ENCODE results near the gene ATP6V0B.

ATP6V0B gene

DNA sequence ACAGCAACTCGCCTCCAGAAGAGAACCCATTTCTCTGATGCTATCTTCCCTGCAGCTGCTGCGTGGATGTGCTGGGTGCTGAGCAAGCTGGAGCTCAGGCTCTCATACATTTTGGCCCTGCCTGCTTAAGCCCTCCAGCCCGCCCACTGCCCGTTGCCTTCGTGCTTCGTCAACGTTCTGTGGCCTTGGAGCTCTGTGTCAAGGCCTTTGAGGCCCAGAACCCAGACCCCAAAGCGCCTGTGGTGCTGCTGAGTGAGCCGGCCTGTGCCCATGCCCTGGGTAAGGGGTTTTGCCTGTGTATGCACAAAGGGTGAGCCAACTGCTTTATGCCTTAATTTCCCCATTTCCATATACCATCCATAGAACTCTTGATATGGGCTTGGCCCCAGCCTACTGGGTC, 3.8 kb upstream of the ATP6V0B start:
- CTCF ChIA-PET: no interaction called here
- POLR2A ChIA-PET: interaction anchor here (0.6 kb wide), 1 partner anchor 35 kb away, joined by 3 read pairs; no protein-coding TSS in a partner anchor
- TF ChIP-seq, protein P1, sequence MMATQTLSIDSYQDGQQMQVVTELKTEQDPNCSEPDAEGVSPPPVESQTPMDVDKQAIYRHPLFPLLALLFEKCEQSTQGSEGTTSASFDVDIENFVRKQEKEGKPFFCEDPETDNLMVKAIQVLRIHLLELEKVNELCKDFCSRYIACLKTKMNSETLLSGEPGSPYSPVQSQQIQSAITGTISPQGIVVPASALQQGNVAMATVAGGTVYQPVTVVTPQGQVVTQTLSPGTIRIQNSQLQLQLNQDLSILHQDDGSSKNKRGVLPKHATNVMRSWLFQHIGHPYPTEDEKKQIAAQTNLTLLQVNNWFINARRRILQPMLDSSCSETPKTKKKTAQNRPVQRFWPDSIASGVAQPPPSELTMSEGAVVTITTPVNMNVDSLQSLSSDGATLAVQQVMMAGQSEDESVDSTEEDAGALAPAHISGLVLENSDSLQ (IDR thresholded peaks at IDR 0.05): no peak
- TF ChIP-seq TARDBP (IDR thresholded peaks at IDR 0.05) (no peak), ARNT (IDR thresholded peaks at IDR 0.05) (no peak), HDGF (IDR thresholded peaks at IDR 0.05; ENCODE audit: borderline replicate concordance) (no peak), FOXM1 (IDR thresholded peaks at IDR 0.05; ENCODE audit: borderline replicate concordance) (no peak), BHLHE40 (IDR thresholded peaks at IDR 0.05; ENCODE audit: borderline replicate concordance) (no peak), LEF1 (IDR thresholded peaks at IDR 0.05; ENCODE audit: borderline replicate concordance) (no peak), SP1 (IDR thresholded peaks at IDR 0.05) (no peak)
- no peak for DNase-seq (ENCODE audit: extremely low spot score)

DNA sequence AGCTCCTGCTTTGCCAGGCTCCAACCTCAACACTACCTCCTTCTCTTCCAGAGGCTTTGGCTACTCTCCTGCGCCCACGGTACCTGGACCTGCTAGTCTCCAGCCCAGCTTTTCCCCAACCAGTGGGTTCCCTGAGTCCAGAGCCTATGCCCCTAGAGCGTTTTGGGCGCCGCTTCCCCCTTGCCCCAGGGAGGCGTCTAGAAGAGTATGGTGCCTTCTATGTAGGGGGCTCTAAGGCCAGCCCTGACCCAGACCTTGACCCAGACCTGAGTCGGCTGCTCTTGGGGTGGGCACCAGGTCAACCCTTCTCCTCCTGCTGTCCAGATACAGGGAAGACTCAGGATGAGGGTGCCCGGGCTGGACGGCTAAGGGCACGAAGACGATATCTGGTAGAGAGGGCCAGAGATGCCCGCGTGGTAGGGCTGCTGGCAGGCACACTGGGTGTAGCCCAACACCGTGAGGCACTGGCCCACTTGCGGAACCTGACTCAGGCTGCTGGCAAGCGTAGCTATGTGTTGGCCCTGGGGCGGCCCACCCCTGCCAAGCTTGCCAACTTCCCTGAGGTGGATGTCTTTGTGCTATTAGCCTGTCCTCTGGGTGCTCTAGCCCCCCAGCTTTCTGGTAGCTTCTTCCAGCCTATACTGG, 3.3 kb upstream of the ATP6V0B start:
- POLR2A ChIA-PET: interaction anchor here (0.8 kb wide), 1 partner anchor 1125 kb away, joined by 3 read pairs; the partner anchor contains the start of gene ZNF691
- CTCF ChIA-PET: interaction anchor here (0.6 kb wide), 1 partner anchor 203 kb away, joined by 3 read pairs; no protein-coding TSS in a partner anchor
- DNase-seq (ENCODE audit: extremely low spot score): no peak
- no peak for TF ChIP-seq HDGF (IDR thresholded peaks at IDR 0.05; ENCODE audit: borderline replicate concordance)
- no peak for TF ChIP-seq SP1 (IDR thresholded peaks at IDR 0.05)
- no peak for TF ChIP-seq FOXA1 (IDR thresholded peaks at IDR 0.05)
- no peak for TF ChIP-seq L3MBTL2 (conservative IDR thresholded peaks at IDR 0.05)
- no peak for TF ChIP-seq FOXK2 (IDR thresholded peaks at IDR 0.05)
- TF ChIP-seq, protein P1 (IDR thresholded peaks at IDR 0.05): no peak
- TF ChIP-seq TARDBP (IDR thresholded peaks at IDR 0.05): no peak
- TF ChIP-seq CTBP1 (IDR thresholded peaks at IDR 0.05; ENCODE audit: borderline replicate concordance): no peak

- CTCF ChIA-PET: interaction anchor here (1.0 to 1.1 kb wide), 2 partner anchors 28 to 211 kb away, joined by 4 to 5 read pairs; no protein-coding TSS in a partner anchor
- POLR2A ChIA-PET: interaction anchor here (0.7 to 3.5 kb wide), 9 partner anchors 8 to 267 kb away, joined by 3 to 25 read pairs (median 5); partner anchors contain the start of genes IPO13 and ST3GAL3
- DNase-seq (ENCODE audit: extremely low spot score): no peak
- TF ChIP-seq HDGF (IDR thresholded peaks at IDR 0.05; ENCODE audit: borderline replicate concordance) (no peak), SUZ12 (IDR thresholded peaks at IDR 0.05) (no peak), BHLHE40 (IDR thresholded peaks at IDR 0.05; ENCODE audit: borderline replicate concordance) (no peak), ARNT (IDR thresholded peaks at IDR 0.05) (no peak), FOXM1 (IDR thresholded peaks at IDR 0.05; ENCODE audit: borderline replicate concordance) (no peak), FOXK2 (IDR thresholded peaks at IDR 0.05) (no peak), NFRKB (IDR thresholded peaks at IDR 0.05) (no peak), ZNF384 (IDR thresholded peaks at IDR 0.05) (no peak), CTBP1 (IDR thresholded peaks at IDR 0.05; ENCODE audit: borderline replicate concordance) (no peak), ELF4 (IDR thresholded peaks at IDR 0.05) (no peak), TARDBP (IDR thresholded peaks at IDR 0.05) (no peak), SP1 (IDR thresholded peaks at IDR 0.05) (no peak), LEF1 (IDR thresholded peaks at IDR 0.05; ENCODE audit: borderline replicate concordance) (no peak), L3MBTL2 (conservative IDR thresholded peaks at IDR 0.05) (no peak), FOXA1 (IDR thresholded peaks at IDR 0.05) (no peak)
- TF ChIP-seq, protein P1 (IDR thresholded peaks at IDR 0.05): no peak
These were observed 748 bp upstream of the ATP6V0B start for GRCh38 chr1:43973981-43974442.

DNA sequence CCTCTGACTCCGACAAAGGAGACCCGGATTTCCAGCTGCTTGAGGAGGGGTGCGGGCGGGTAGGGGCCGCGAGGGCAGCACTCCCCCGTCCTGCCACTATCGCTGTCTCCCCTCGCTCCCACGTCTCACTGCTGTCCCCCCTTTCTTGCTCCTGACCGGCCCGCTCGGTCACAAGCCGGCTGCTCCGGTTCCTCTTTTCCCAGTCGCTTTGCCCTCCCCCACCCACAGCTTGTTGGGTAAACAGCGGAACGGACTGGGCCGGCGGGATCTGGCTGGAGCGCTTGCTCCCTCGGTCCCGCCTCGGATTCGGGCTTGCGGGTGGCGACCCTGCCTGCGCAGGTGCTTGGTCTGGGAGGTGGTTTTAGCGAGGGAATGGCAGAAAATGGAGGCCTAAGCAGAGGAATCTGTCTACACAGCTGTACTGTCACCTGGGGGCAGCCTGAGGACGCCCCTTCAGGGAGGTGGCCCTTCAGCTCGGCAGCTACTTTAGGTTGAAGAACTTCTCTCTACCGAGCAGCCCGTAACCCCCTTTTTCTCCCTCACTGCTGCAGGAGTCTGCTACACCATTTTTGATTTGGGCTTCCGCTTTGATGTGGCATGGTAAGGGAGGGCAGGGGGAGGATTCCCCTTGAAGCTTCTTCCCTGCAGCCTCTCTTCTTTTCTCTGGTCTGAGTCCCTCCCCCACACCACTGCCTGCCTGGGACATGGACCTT, 645 bp downstream of the ATP6V0B start:
- DNase-seq (ENCODE audit: extremely low spot score): no peak
- ChIA-PET POLR2A (interaction anchor here (0.8 to 3.5 kb wide), 17 partner anchors 8 to 326 kb away, joined by 3 to 25 read pairs (median 5); partner anchors contain the start of genes CCDC24, IPO13 and KDM4A), CTCF (interaction anchor here (0.9 to 1.1 kb wide), 2 partner anchors 13 to 212 kb away, joined by 4 to 10 read pairs; no protein-coding TSS in a partner anchor)
- TF ChIP-seq, protein P1 (IDR thresholded peaks at IDR 0.05): no peak
- TF ChIP-seq TARDBP (IDR thresholded peaks at IDR 0.05) (no peak), FOXM1 (IDR thresholded peaks at IDR 0.05; ENCODE audit: borderline replicate concordance) (no peak), L3MBTL2 (conservative IDR thresholded peaks at IDR 0.05) (no peak), LEF1 (IDR thresholded peaks at IDR 0.05; ENCODE audit: borderline replicate concordance) (no peak), FOXK2 (IDR thresholded peaks at IDR 0.05) (no peak), BHLHE40 (IDR thresholded peaks at IDR 0.05; ENCODE audit: borderline replicate concordance) (no peak), SUZ12 (IDR thresholded peaks at IDR 0.05) (no peak), ZNF384 (IDR thresholded peaks at IDR 0.05) (no peak), NFRKB (IDR thresholded peaks at IDR 0.05) (no peak), HDGF (IDR thresholded peaks at IDR 0.05; ENCODE audit: borderline replicate concordance) (no peak), FOXA1 (IDR thresholded peaks at IDR 0.05) (no peak)

DNA sequence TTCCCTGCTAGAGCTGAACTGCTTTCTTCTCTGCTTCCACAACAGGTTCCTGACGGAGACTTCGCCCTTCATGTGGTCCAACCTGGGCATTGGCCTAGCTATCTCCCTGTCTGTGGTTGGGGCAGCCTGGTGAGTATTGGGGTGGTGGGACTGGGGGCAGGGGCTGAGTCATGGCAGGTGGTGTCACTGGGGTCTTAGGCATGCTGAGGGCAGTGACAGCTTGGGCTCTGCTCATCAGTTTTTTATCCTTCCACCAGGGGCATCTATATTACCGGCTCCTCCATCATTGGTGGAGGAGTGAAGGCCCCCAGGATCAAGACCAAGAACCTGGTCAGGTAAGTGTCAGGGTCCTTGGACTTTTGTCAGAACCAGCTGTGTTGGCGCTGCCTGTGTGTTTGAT, 1.3 kb downstream of the ATP6V0B start:
- no peak for TF ChIP-seq TARDBP (IDR thresholded peaks at IDR 0.05)
- no peak for TF ChIP-seq L3MBTL2 (conservative IDR thresholded peaks at IDR 0.05)
- TF ChIP-seq LEF1 (IDR thresholded peaks at IDR 0.05; ENCODE audit: borderline replicate concordance): no peak
- TF ChIP-seq FOXM1 (IDR thresholded peaks at IDR 0.05; ENCODE audit: borderline replicate concordance): no peak
- TF ChIP-seq SP1 (IDR thresholded peaks at IDR 0.05): no peak
- no peak for TF ChIP-seq ARNT (IDR thresholded peaks at IDR 0.05)
- TF ChIP-seq FOXA1 (IDR thresholded peaks at IDR 0.05): no peak
- no peak for TF ChIP-seq NFRKB (IDR thresholded peaks at IDR 0.05)
- TF ChIP-seq FOXK2 (IDR thresholded peaks at IDR 0.05): no peak
- ChIA-PET POLR2A (interaction anchor here (0.8 to 3.5 kb wide), 12 partner anchors 8 to 326 kb away, joined by 3 to 25 read pairs (median 5); partner anchors contain the start of genes CCDC24, IPO13 and KDM4A), CTCF (no interaction called here)
- DNase-seq (ENCODE audit: extremely low spot score): no peak
